Stomach smooth muscle (tissue), 2 donors: ENCODE results near the gene MYL6.

Source experiments
- H3K27ac ChIP-seq: one replicate; pipeline ENCODE4 v1.7.0; 2013; ENCODE audit warnings: mild to moderate bottlenecking, low read length, inconsistent platforms
- H3K27me3 ChIP-seq, 2 donors: one replicate each; pipeline ENCODE4 v1.7.0; 2013; ENCODE audit warnings: low read length in 2 of 2; ENCODE audit not compliant: insufficient read depth in 2 of 2, control insufficient read depth in 1 of 2
- H3K36me3 ChIP-seq, 2 donors: one replicate each; pipeline ENCODE4 v1.7.0; 2013; ENCODE audit warnings: low read length in 2 of 2; ENCODE audit not compliant: control insufficient read depth in 2 of 2, insufficient read depth in 2 of 2
- H3K4me1 ChIP-seq: one replicate; pipeline ENCODE4 v1.7.0; 2013; ENCODE audit warnings: low read length; ENCODE audit not compliant: control insufficient read depth, insufficient read depth
- H3K4me3 ChIP-seq, 2 donors: one replicate each; pipeline ENCODE4 v1.7.0; 2013; ENCODE audit warnings: low read length in 2 of 2
- H3K9ac ChIP-seq, 2 donors: one replicate each; pipeline ENCODE4 v1.7.0; 2013; ENCODE audit warnings: low read length in 2 of 2, mild to moderate bottlenecking in 1 of 2
- H3K9me3 ChIP-seq, 2 donors: one replicate each; pipeline ENCODE4 v1.7.0; 2013; ENCODE audit warnings: low read length in 2 of 2; ENCODE audit not compliant: control insufficient read depth in 2 of 2
- donor health status: healthy.
- donor health status: Pancreatic carcinoma.

MYL6 gene

GRCh38 chr12:56129942-56130495, 28.1 kb upstream of the MYL6 start:
- Histone ChIP-seq H3K4me3 (peak overlapping the region; percentile 94 to 95), H3K27me3 (no peaks in the 10 kb centered on the region), H3K36me3 (peaks cover 37 to 40% of the 10 kb centered on the region in 2 donors), H3K9me3 (no peaks in the 10 kb centered on the region), H3K4me1 (peaks cover 34% of the 10 kb centered on the region), H3K9ac (peak overlapping the region; percentile 80 to 92), H3K27ac (peak overlapping the region; percentile 80)

- Histone ChIP-seq H3K4me3 (no peak overlapping the region), H3K27ac (peak overlapping the region; percentile 80), H3K9me3 (no peaks in the 10 kb centered on the region), H3K9ac (no peak overlapping the region), H3K27me3 (no peaks in the 10 kb centered on the region), H3K4me1 (peaks cover 28% of the 10 kb centered on the region), H3K36me3 (peaks cover 37 to 40% of the 10 kb centered on the region in 2 donors)
These were observed 27.3 kb upstream of the MYL6 start for GRCh38 chr12:56130876-56131275.

- H3K9me3 ChIP-seq = no peaks in the 10 kb centered on the region
- H3K27ac ChIP-seq = no peak overlapping the region
- H3K4me1 ChIP-seq = peaks cover 11% of the 10 kb centered on the region
- peaks cover 59 to 70% of the 10 kb centered on the region in 2 donors for H3K36me3 ChIP-seq
- H3K9ac ChIP-seq = no peak overlapping the region
- no peak overlapping the region for H3K4me3 ChIP-seq
- H3K27me3 ChIP-seq = no peaks in the 10 kb centered on the region
These were observed 23.3 kb upstream of the MYL6 start for GRCh38 chr12:56134897-56135296.

DNA sequence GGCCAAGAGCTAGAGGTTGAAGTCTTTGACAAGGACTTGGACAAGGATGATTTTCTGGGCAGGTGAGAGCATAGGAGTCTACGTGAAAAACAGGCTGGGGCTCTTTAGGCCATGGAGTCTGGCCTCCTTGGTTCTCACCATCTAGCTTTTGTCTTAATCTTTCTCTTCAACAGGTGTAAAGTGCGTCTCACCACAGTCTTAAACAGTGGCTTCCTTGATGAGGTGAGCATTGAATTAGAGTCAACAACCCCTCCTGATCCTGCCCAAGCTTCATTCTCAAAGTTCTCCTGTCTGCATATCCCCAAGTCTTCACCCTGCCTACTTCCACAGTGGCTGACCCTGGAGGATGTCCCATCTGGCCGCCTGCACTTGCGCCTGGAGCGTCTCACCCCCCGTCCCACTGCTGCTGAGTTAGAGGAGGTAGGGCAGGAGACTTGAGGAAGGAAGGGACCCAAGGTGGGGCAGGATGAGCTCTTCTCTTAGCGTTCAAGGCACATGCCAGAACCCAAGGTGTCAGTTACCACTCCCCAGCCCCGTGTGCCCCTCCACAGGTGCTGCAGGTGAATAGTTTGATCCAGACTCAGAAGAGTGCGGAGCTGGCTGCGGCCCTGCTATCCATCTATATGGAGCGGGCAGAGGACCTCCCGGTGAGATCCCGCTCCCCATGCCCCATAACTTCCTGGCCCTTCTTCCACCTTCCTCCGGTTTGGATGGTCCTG, 20.1 kb upstream of the MYL6 start:
- Histone ChIP-seq H3K4me3 (no peak overlapping the region), H3K36me3 (peaks cover 57 to 66% of the 10 kb centered on the region in 2 donors), H3K27ac (no peak overlapping the region), H3K27me3 (no peaks in the 10 kb centered on the region), H3K9ac (no peak overlapping the region), H3K9me3 (no peaks in the 10 kb centered on the region), H3K4me1 (no peaks in the 10 kb centered on the region)

DNA sequence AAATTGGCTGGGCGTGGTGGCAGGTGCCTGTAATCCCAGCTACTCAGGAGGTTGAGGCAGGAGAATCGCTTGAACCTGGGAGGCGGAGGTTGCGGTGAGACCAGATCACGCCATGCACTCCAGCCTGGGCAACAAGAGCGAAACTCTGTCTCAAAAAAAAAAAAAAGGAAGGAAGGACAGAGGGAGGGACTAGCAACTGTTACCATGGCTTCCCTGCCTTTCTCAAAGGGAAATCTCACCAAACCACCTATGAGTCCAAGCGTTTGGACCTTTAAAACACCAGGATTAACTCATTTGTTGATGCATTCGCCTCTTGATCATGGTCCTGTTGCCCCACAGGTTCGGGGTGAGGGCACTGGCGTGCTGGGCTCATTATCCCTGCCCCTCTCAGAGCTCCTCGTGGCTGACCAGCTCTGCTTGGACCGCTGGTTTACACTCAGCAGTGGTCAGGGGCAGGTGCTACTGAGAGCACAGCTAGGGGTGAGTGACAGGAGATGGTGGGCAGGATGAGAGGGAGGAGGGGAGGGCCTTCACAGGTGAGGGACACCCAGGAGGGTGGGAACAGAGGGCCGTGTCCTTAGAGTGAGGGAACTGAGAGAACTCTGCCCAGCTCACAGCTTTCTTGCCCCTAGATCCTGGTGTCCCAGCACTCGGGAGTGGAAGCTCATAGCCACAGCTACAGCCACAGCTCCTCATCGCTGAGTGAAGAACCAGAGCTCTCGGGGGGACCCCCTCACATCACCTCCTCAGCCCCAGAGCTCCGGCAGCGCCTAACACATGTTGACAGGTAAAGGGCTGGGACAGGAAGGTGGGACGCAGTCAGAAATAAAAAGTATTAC, 16.0 kb upstream of the MYL6 start:
- H3K27me3 ChIP-seq = no peaks in the 10 kb centered on the region
- no peak overlapping the region for H3K9ac ChIP-seq
- peak overlapping the region in 1 of 2 donors; percentile 8 for H3K4me3 ChIP-seq
- peaks cover 56 to 57% of the 10 kb centered on the region in 2 donors for H3K36me3 ChIP-seq
- H3K9me3 ChIP-seq = no peaks in the 10 kb centered on the region
- H3K4me1 ChIP-seq = peaks cover 3% of the 10 kb centered on the region
- no peak overlapping the region for H3K27ac ChIP-seq

DNA sequence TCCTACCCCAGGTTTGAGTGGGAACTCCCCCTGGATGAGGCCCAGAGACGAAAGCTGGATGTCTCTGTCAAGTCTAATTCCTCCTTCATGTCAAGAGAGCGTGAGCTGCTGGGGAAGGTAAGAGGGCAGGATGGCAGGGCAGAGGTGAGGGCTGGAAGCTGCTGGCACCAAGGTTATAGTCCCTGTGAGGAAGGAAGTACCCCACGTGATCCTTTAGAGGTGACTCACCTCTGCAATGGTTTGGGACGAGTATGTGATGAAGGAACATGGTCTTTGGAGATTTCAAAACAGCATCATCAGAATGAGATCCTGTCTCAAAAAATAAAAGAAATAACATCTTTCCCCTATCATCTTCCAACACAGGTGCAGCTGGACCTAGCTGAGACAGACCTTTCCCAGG, 14.9 kb upstream of the MYL6 start:
- Histone ChIP-seq H3K9me3 (no peaks in the 10 kb centered on the region), H3K4me1 (peaks cover 3% of the 10 kb centered on the region), H3K4me3 (no peak overlapping the region), H3K27me3 (no peaks in the 10 kb centered on the region), H3K9ac (no peak overlapping the region), H3K36me3 (peaks cover 45 to 47% of the 10 kb centered on the region in 2 donors), H3K27ac (no peak overlapping the region)

- Histone ChIP-seq H3K27ac (no peak overlapping the region), H3K9me3 (no peaks in the 10 kb centered on the region), H3K4me1 (peaks cover 3% of the 10 kb centered on the region), H3K4me3 (no peak overlapping the region), H3K36me3 (peaks cover 40% of the 10 kb centered on the region in 2 donors), H3K27me3 (no peaks in the 10 kb centered on the region), H3K9ac (no peak overlapping the region)
These were observed 14.3 kb upstream of the MYL6 start for GRCh38 chr12:56143870-56144269.

GRCh38 chr12:56145217-56145616, 12.9 kb upstream of the MYL6 start:
- Histone ChIP-seq H3K27me3 (no peaks in the 10 kb centered on the region), H3K9me3 (no peaks in the 10 kb centered on the region), H3K9ac (no peak overlapping the region), H3K4me3 (no peak overlapping the region), H3K36me3 (peaks cover 35 to 40% of the 10 kb centered on the region in 2 donors), H3K4me1 (peaks cover 3% of the 10 kb centered on the region), H3K27ac (no peak overlapping the region)

GRCh38 chr12:56146492-56147460, 11.4 kb upstream of the MYL6 start:
- no peak overlapping the region for H3K9ac ChIP-seq
- H3K27ac ChIP-seq = no peak overlapping the region
- H3K36me3 ChIP-seq = peaks cover 29 to 34% of the 10 kb centered on the region in 2 donors
- no peak overlapping the region for H3K4me3 ChIP-seq
- H3K4me1 ChIP-seq = peaks cover 8% of the 10 kb centered on the region
- no peaks in the 10 kb centered on the region for H3K27me3 ChIP-seq
- no peaks in the 10 kb centered on the region for H3K9me3 ChIP-seq

- H3K9ac ChIP-seq = no peak overlapping the region
- H3K36me3 ChIP-seq = no peaks in the 10 kb centered on the region
- peaks cover 22% of the 10 kb centered on the region for H3K4me1 ChIP-seq
- H3K27ac ChIP-seq = no peak overlapping the region
- no peak overlapping the region for H3K4me3 ChIP-seq
- no peaks in the 10 kb centered on the region for H3K27me3 ChIP-seq
- H3K9me3 ChIP-seq = no peaks in the 10 kb centered on the region
These were observed 7.6 kb upstream of the MYL6 start for GRCh38 chr12:56150563-56150962.
